ENCODE results near the gene SDSL. TPM values are rescaled to one million over a fixed set of nuclear protein-coding genes. Genes with fewer than 3 reads are reported as not detected.

SDSL gene
- total RNA-seq, 1 donor from 2014 or later, result 14.5 TPM

DNA sequence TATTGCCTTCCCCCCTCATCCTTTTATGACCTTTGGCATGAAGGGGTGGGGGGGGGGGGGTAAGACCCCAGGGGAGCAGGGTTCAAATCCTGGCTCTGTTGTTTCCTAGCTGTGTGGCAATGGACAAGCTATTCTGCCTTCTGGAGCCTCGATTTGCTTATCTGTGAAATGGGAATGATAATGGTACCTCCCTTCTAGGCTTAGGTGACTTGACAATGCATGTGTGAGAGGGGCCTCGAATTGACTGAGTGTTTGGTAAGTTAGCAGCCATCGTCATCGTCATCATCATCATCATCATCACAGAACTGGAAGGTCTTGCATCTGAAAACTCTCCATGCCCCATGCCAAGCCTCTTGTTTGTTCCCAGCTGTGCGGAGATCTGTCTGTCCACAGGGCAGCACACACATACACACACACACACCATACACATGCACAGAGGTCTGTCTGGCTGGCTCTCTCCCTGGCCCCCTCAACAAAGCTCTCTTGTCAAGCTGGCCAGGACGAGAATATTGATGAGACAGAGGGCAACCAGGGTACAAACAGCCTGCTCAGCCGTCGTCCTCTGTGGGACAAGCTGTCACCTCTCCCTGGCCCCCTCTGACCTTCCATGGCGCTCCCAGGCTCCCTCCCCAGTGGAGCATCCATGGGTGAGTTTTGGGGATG, 12.6 kb upstream of the SDSL start:
- no peak overlapping the region for H3K4me3 ChIP-seq (ENCODE audit: low read depth, low read length)
- H3K27me3 ChIP-seq (ENCODE audit: control insufficient read depth, insufficient read depth, low read length), result peaks cover 4% of the 10 kb centered on the region
- TF ChIP-seq, protein P1, sequence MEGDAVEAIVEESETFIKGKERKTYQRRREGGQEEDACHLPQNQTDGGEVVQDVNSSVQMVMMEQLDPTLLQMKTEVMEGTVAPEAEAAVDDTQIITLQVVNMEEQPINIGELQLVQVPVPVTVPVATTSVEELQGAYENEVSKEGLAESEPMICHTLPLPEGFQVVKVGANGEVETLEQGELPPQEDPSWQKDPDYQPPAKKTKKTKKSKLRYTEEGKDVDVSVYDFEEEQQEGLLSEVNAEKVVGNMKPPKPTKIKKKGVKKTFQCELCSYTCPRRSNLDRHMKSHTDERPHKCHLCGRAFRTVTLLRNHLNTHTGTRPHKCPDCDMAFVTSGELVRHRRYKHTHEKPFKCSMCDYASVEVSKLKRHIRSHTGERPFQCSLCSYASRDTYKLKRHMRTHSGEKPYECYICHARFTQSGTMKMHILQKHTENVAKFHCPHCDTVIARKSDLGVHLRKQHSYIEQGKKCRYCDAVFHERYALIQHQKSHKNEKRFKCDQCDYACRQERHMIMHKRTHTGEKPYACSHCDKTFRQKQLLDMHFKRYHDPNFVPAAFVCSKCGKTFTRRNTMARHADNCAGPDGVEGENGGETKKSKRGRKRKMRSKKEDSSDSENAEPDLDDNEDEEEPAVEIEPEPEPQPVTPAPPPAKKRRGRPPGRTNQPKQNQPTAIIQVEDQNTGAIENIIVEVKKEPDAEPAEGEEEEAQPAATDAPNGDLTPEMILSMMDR (IDR thresholded peaks at IDR 0.05; ENCODE audit: insufficient read depth, low read length, poor library complexity, severe bottlenecking), result no peak
- no peak for DNase-seq (ENCODE audit: low read depth)
- no peaks in the 10 kb centered on the region for H3K36me3 ChIP-seq (ENCODE audit: control insufficient read depth, insufficient read depth, low read length)

DNA sequence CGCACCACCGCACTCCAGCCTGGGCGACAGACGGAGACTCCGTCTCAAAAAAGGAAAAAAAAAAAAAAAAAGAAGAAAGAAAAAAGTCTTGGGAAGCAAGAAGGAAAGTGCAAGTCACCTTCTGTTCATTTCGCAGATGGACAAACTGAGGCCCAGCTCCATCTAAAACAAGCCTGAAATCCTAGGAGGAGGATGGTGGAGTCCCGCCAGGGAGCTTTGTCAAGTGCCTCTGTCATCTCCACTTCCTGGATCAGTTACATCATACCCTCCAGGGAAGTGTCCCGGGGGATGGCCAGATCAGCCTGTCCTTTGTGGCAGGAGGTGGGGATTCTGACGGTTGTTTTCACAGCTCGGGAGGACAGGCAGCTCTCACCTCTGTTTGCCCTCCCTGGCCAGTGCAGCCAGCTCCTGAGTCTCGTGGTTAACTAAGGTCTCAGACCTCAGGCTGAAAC, 8.7 kb upstream of the SDSL start:
- TF ChIP-seq, protein P1 (IDR thresholded peaks at IDR 0.05; ENCODE audit: insufficient read depth, low read length, poor library complexity, severe bottlenecking), result no peak

DNA sequence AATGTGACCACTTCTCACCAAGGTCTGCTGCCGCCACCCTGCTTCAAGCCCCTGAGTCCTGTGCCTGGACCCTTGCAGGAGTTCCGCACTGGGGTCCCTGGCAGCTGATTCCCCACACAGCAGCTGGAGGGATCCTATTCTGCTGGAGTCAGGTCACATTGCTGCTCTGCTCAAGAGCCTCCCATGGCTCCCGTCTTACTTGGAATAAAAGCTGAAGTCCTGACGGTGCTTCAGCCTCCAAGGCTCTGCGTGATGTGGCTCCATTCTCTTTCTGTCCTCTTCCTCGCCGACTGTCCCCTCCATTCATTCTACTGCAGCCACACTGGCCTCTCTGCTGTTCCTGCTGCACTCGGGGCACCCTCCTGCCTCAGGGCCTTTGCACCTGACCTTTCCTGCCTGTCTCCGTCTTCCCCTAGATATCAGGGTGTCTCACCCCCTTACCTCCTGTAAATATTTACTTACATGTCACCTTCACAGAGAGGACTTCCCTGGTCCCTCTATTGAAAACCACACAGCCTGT, 7.6 kb upstream of the SDSL start:
- DNase-seq (ENCODE audit: low read depth), result no peak
- Histone ChIP-seq H3K36me3 (ENCODE audit: control insufficient read depth, insufficient read depth, low read length) (no peaks in the 10 kb centered on the region), H3K27me3 (ENCODE audit: control insufficient read depth, insufficient read depth, low read length) (peaks cover 4% of the 10 kb centered on the region), H3K4me3 (ENCODE audit: low read depth, low read length) (no peak overlapping the region)
- TF ChIP-seq, protein P1 (IDR thresholded peaks at IDR 0.05; ENCODE audit: insufficient read depth, low read length, poor library complexity, severe bottlenecking), result no peak

More for the DNA sequence above, 8.7 kb upstream of the SDSL start:
- no peaks in the 10 kb centered on the region for H3K36me3 ChIP-seq (ENCODE audit: control insufficient read depth, insufficient read depth, low read length)
- H3K4me3 ChIP-seq (ENCODE audit: low read depth, low read length), result no peak overlapping the region
- peaks cover 4% of the 10 kb centered on the region for H3K27me3 ChIP-seq (ENCODE audit: control insufficient read depth, insufficient read depth, low read length)
- DNase-seq (ENCODE audit: low read depth), result no peak

DNA sequence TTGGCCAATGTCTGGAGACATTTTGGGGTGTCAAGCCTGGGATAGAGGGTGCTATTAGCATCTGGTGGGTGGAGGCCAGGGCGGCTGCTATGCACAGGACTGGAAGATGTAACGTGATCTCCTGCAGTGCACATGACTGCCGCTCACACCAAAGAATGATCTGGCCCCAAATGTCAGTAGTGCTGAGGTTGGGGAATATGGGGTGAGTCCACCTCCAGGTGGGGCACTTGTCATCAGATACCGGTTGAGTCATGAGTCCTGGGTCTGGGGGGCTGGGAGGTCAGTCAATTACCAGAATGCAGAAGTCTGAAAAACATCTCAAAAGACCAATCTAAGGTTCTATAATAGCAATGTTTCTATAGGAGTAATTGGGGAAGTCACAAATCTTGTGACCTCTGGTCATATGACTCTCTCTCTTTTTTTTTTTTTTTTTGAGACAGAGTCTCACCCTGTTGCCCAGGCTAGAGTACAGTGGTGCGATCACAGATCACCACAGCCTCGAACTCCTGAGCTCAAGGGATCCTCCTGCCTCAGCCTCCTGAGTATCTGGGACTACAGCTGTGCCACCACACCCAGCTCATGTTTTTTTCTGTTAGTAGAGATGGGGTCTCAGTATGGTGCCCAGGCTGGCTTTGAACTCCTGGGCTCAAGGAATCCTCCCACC, 6.0 kb upstream of the SDSL start:
- Histone ChIP-seq H3K4me3 (ENCODE audit: low read depth, low read length) (no peak overlapping the region), H3K27me3 (ENCODE audit: control insufficient read depth, insufficient read depth, low read length) (no peaks in the 10 kb centered on the region), H3K36me3 (ENCODE audit: control insufficient read depth, insufficient read depth, low read length) (no peaks in the 10 kb centered on the region)
- TF ChIP-seq, protein P1 (IDR thresholded peaks at IDR 0.05; ENCODE audit: insufficient read depth, low read length, poor library complexity, severe bottlenecking), result no peak
- DNase-seq (ENCODE audit: low read depth), result no peak

DNA sequence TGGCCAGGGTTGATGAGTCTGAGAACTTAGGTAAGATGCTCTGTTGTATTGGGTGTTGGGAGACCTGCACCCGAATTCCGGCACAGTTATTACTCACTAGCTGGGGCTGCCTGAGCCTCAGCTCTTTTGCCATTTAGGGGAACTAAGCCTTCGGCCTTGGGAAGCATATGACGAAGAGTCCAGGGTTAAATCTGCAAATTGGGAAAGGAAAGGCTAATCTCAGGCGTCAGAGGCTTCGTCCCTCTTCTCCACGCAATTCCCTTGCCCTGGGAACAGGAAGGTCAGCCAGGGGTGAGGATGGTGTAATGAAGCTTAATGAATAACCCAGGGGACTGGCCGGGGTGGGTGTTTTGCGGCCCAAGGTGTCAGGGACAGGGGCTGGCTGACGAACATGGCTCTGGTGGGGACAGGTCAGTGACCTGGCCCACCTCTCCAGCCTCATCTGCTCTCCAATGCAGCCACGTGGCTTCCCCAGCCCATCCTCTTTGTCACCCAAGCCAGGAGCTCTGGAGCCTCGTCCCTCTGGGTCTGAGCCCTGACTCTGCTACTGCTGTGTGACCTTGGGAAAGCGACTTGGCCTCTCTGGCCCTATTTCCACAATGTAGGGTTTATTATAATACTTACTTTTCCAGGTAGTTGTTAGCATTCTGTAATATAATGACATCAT, 3.8 kb upstream of the SDSL start:
- no peak overlapping the region for H3K4me3 ChIP-seq (ENCODE audit: low read depth, low read length)
- no peaks in the 10 kb centered on the region for H3K27me3 ChIP-seq (ENCODE audit: control insufficient read depth, insufficient read depth, low read length)
- no peak for DNase-seq (ENCODE audit: low read depth)

More for the DNA sequence above, 3.8 kb upstream of the SDSL start:
- no peaks in the 10 kb centered on the region for H3K36me3 ChIP-seq (ENCODE audit: control insufficient read depth, insufficient read depth, low read length)
- TF ChIP-seq, protein P1 (IDR thresholded peaks at IDR 0.05; ENCODE audit: insufficient read depth, low read length, poor library complexity, severe bottlenecking), result no peak

Data from kidney epithelial cell (primary cell).